Neutrophil (primary cell): Measurements from ENCODE around the gene EFNA5.

Source experiments
- H3K27ac ChIP-seq: fragments of 200-600 bp; sonication (generic); 2 replicates; pipeline ENCODE4 v1.5.1; 2016; ENCODE audit warnings: mild to moderate bottlenecking, moderate library complexity
- H3K27me3 ChIP-seq: fragments of 200-600 bp; sonication (generic); 2 replicates; pipeline ENCODE4 v1.6.0; 2016; ENCODE audit warnings: mild to moderate bottlenecking
- H3K36me3 ChIP-seq: fragments of 200-600 bp; sonication (generic); 2 replicates; pipeline ENCODE4 v1.5.1; 2017
- H3K4me1 ChIP-seq, 2 experiments: fragments of 200-600 bp in 1 of 2; sonication (generic) in 1 of 2; 1 replicate in 1 of 2; 2 replicates in 1 of 2; pipeline versions ENCODE4 v1.5.1 to v1.6.1; 2013 to 2016; ENCODE audit warnings: low read depth in 1 of 2, low read length in 1 of 2, mild to moderate bottlenecking in 1 of 2, moderate library complexity in 1 of 2; ENCODE audit not compliant: control insufficient read depth in 1 of 2, insufficient read depth in 1 of 2
- H3K4me3 ChIP-seq, 2 experiments: fragments of 200-600 bp in 1 of 2; sonication (generic) in 1 of 2; 1 replicate in 1 of 2; 2 replicates in 1 of 2; pipeline ENCODE4 v1.5.1; 2013 to 2016; ENCODE audit warnings: low read depth in 1 of 2, low read length in 1 of 2, mild to moderate bottlenecking in 1 of 2, moderate library complexity in 1 of 2
- H3K9me3 ChIP-seq: fragments of 200-600 bp; sonication (generic); 2 replicates; pipeline ENCODE4 v1.5.1; 2016
- TF ChIP-seq, protein P1 (sequence below): fragments of 200-600 bp; sonication (generic); IDR thresholded peaks from 2 replicates; pipeline ENCODE4 v1.5.1; 2016; ENCODE audit warnings: antibody characterized with exemption

Gene EFNA5

DNA sequence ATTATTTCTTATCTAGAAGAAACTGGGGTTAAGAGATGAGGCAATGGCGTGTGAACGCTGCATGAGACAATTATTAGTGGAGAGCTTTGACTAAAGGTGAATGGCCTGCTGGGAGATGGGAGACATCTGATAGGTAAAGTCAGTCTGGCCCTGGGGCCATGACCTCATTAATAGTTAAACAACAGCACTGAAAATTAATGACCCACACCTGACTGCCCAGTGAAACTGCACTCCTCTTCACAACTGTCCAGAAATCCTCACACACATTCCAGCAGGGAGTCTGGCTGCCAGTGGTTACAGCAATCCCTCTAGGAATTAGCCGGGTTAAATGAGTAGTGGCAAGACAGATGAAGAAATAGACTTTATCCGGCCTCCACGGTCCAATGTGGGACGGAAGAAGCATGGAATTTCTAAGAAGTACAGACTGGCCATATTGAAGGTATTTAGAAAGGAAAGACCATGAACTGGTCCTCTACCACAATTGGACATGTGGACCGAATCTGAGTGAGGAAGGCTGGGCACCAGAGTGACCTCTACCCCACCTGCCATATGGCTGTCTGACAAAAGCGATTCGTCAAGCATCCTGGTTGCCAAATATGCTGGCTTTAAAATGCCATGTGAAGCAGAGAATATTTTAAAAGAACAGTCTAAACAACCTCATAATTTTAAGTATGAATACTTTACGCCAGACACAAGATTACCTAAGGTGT, 138.4 kb downstream of the EFNA5 start:
- H3K4me3 ChIP-seq: no peak overlapping the region
- H3K9me3 ChIP-seq: no peaks in the 10 kb centered on the region
- no peaks in the 10 kb centered on the region for H3K4me1 ChIP-seq
- TF ChIP-seq, protein P1, sequence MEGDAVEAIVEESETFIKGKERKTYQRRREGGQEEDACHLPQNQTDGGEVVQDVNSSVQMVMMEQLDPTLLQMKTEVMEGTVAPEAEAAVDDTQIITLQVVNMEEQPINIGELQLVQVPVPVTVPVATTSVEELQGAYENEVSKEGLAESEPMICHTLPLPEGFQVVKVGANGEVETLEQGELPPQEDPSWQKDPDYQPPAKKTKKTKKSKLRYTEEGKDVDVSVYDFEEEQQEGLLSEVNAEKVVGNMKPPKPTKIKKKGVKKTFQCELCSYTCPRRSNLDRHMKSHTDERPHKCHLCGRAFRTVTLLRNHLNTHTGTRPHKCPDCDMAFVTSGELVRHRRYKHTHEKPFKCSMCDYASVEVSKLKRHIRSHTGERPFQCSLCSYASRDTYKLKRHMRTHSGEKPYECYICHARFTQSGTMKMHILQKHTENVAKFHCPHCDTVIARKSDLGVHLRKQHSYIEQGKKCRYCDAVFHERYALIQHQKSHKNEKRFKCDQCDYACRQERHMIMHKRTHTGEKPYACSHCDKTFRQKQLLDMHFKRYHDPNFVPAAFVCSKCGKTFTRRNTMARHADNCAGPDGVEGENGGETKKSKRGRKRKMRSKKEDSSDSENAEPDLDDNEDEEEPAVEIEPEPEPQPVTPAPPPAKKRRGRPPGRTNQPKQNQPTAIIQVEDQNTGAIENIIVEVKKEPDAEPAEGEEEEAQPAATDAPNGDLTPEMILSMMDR: no peak
- no peak overlapping the region for H3K27ac ChIP-seq
- no peaks in the 10 kb centered on the region for H3K36me3 ChIP-seq
- no peaks in the 10 kb centered on the region for H3K27me3 ChIP-seq

GRCh38 chr5:107531308-107531707, 139.4 kb downstream of the EFNA5 start:
- no peak overlapping the region for H3K4me3 ChIP-seq
- TF ChIP-seq, protein P1: no peak

GRCh38 chr5:107529618-107530017, 141.1 kb downstream of the EFNA5 start:
- H3K27ac ChIP-seq: no peak overlapping the region
- H3K4me1 ChIP-seq: no peaks in the 10 kb centered on the region
- no peak overlapping the region for H3K4me3 ChIP-seq
- TF ChIP-seq, protein P1: no peak
- no peaks in the 10 kb centered on the region for H3K9me3 ChIP-seq
- H3K27me3 ChIP-seq: no peaks in the 10 kb centered on the region
- no peaks in the 10 kb centered on the region for H3K36me3 ChIP-seq

More at GRCh38 chr5:107531308-107531707, 139.4 kb downstream of the EFNA5 start:
- Histone ChIP-seq H3K27me3 (no peaks in the 10 kb centered on the region), H3K27ac (no peak overlapping the region), H3K9me3 (no peaks in the 10 kb centered on the region), H3K36me3 (no peaks in the 10 kb centered on the region), H3K4me1 (no peaks in the 10 kb centered on the region)

DNA sequence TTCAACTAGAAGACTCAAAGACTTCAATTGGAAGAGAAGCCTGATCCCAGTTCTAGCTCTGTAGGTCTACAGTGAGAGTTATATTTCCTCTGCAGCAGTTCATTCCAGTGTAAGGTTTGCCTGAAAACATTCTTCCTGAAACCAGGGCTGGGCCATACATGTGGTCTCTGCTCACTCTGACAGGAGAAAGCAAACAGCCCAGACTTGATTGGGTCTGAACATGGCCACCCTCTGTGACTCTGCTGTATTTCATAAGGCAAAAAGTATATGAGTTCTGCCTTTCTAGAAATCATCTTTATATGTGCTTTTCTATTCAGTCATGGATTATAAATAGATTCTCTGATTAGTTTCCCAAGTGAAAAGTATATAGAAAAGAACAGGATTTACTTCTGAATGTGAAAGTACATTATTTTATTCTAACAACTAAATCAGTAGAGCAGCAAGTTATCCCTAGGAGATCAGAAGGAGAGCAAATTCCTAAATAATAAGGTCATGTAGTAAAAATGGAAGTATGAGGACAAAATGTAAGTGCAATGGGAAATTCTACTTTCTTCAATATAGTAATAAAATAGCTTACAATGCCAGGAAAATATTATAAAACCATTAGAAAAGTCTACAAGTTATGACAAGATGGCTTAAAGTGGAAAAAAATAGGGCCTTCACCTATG, 144.3 kb downstream of the EFNA5 start:
- H3K27ac ChIP-seq: no peak overlapping the region
- H3K9me3 ChIP-seq: no peaks in the 10 kb centered on the region
- H3K4me3 ChIP-seq: no peak overlapping the region
- H3K27me3 ChIP-seq: no peaks in the 10 kb centered on the region
- no peaks in the 10 kb centered on the region for H3K4me1 ChIP-seq
- no peaks in the 10 kb centered on the region for H3K36me3 ChIP-seq
- TF ChIP-seq, protein P1: no peak

DNA sequence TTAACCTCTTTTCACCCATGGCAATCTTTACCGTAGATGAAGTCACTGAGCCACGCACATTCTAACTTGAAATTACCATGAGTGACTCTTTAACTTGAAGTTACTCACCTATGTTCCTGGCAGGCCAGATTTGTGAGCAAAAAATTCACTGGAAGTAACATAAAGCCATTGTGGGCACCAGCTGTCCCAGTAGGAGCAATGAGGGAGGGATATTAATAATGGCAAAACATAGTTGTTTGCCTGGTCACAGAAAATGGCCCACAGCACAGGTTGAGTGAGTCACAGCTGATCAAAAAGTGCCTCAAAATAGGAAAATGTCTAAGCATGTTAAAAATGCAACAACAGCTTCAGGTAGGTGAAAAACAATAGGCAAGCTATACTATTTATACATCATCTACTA, 146.6 kb downstream of the EFNA5 start:
- H3K36me3 ChIP-seq: no peaks in the 10 kb centered on the region
- H3K9me3 ChIP-seq: no peaks in the 10 kb centered on the region
- H3K4me1 ChIP-seq: no peaks in the 10 kb centered on the region
- no peak overlapping the region for H3K27ac ChIP-seq
- no peaks in the 10 kb centered on the region for H3K27me3 ChIP-seq
- no peak overlapping the region for H3K4me3 ChIP-seq
- TF ChIP-seq, protein P1: no peak
